GM18505 (cell line): ENCODE measurements around the gene BUB3.

Source experiments
- ATAC-seq: cut with Tn5 transposase; IDR thresholded peaks from one replicate; pipeline ENCODE4 v1.9.1; 2021; ENCODE audit not compliant: unreplicated experiment
- POLR2A ChIP-seq: IDR thresholded peaks from 4 replicates; pipeline ENCODE4 v1.6.1; 2011; ENCODE audit warnings: borderline replicate concordance; ENCODE audit not compliant: insufficient read depth, insufficient read length; ENCODE audit errors: extremely low read depth

BUB3 gene

GRCh38 chr10:123136221-123136805 lies 17.9 kb upstream of the BUB3 start:
- no peak for ATAC-seq

GRCh38 chr10:123136806-123137642 lies 17.2 kb upstream of the BUB3 start:
- peak; percentile 17 for TF ChIP-seq POLR2A
- ATAC-seq = no peak

More at GRCh38 chr10:123136221-123136805, 17.9 kb upstream of the BUB3 start:
- no peak for TF ChIP-seq POLR2A

GRCh38 chr10:123139165-123139520 lies 15.1 kb upstream of the BUB3 start:
- no peak for TF ChIP-seq POLR2A
- no peak for ATAC-seq

GRCh38 chr10:123139521-123140163 lies 14.6 kb upstream of the BUB3 start:
- TF ChIP-seq POLR2A = peak; percentile 21
- no peak for ATAC-seq

- TF ChIP-seq POLR2A = peak; percentile 9
These were observed 13.8 kb upstream of the BUB3 start for GRCh38 chr10:123140164-123140982.

GRCh38 chr10:123140983-123141390 lies 13.2 kb upstream of the BUB3 start:
- no peak for TF ChIP-seq POLR2A
- no peak for ATAC-seq

More at GRCh38 chr10:123140164-123140982, 13.8 kb upstream of the BUB3 start:
- ATAC-seq = no peak

- ATAC-seq = no peak
- peak; percentile 11 for TF ChIP-seq POLR2A
These were observed 12.2 kb upstream of the BUB3 start for GRCh38 chr10:123141791-123142700.

- TF ChIP-seq POLR2A = no peak
These were observed 11.5 kb upstream of the BUB3 start for GRCh38 chr10:123142701-123143161.

GRCh38 chr10:123143162-123143824 lies 10.9 kb upstream of the BUB3 start:
- ATAC-seq = no peak
- TF ChIP-seq POLR2A = no peak

More at GRCh38 chr10:123142701-123143161, 11.5 kb upstream of the BUB3 start:
- no peak for ATAC-seq

- TF ChIP-seq POLR2A = no peak
- no peak for ATAC-seq
These were observed 10.4 kb upstream of the BUB3 start for GRCh38 chr10:123143825-123144168.

GRCh38 chr10:123144697-123145541 lies 9.3 kb upstream of the BUB3 start:
- no peak for TF ChIP-seq POLR2A
- ATAC-seq = no peak
